ENCODE measurements around the gene PKLR. TPM values are rescaled to one million over a fixed set of nuclear protein-coding genes. Genes with fewer than 3 reads are reported as not detected.
A peak's percentile ranks its signal among the peaks of the same experiment; 100 is the strongest.

The PKLR gene
- total RNA-seq, 1 experiment from 2014 or later = 0.17 TPM

GRCh38 chr1:155244368-155245162 lies 56.7 kb downstream of the PKLR start (continued):
- peak; percentile 78 for TF ChIP-seq YY1 (IDR thresholded peaks at IDR 0.05; ENCODE audit: extremely low read depth, insufficient replicate concordance, low read depth, low read length)
- no peak for TF ChIP-seq RAD21 (IDR thresholded peaks at IDR 0.05; ENCODE audit: low read depth)
- TF ChIP-seq FOSL1 (IDR thresholded peaks at IDR 0.05; ENCODE audit: low read depth) = no peak; the same call in 1 of the 2 replicates
- TF ChIP-seq SIN3A (IDR thresholded peaks at IDR 0.05; ENCODE audit: low read depth) = peak; percentile 92; the same call in 1 of the 2 replicates
- no peak for TF ChIP-seq ZNF274 (IDR thresholded peaks at IDR 0.05; ENCODE audit: low read depth, low read length)

GRCh38 chr1:155242805-155243358 lies 58.4 kb downstream of the PKLR start:
- Histone ChIP-seq H2AFZ (ENCODE audit: low read depth, low read length, poor library complexity, severe bottlenecking) (no peak overlapping the region), H3K9me3 (ENCODE audit: control insufficient read depth in 1 of 2, insufficient read depth in 1 of 2, low read depth in 1 of 2, low read length in 2 of 2) (no peaks in the 10 kb centered on the region), H3K79me2 (ENCODE audit: insufficient read depth, low read length) (no peaks in the 10 kb centered on the region), H3K9ac (ENCODE audit: low read length) (peak overlapping the region; percentile 80; the same call in 1 of the 2 replicates), H3K4me2 (ENCODE audit: low read length) (peak overlapping the region; percentile 76), H3K36me3 (ENCODE audit: control insufficient read depth in 1 of 2, insufficient read depth in 2 of 2, low read length in 2 of 2) (peaks cover 0 to 2% of the 10 kb centered on the region in 2 experiments; a peak in 3 of 4 replicates), H3K27me3 (ENCODE audit: insufficient read depth, low read length) (no peaks in the 10 kb centered on the region), H3K4me3 (replicated peaks in 1 of 2; ENCODE audit: low read depth in 1 of 2, low read length in 2 of 2) (peak overlapping the region; percentile 69 to 74; a peak in 3 of 4 replicates), H4K20me1 (ENCODE audit: insufficient read depth) (no peaks in the 10 kb centered on the region), H3K27ac (ENCODE audit: low read depth, low read length) (no peak overlapping the region), H3K9me2 (ENCODE audit: insufficient read depth) (no peaks in the 10 kb centered on the region), H3K4me1 (ENCODE audit: control insufficient read depth in 1 of 2, insufficient read depth in 2 of 2, low read length in 2 of 2) (peaks cover 16 to 46% of the 10 kb centered on the region in 2 experiments)
- DNase-seq (ENCODE audit: low read depth, low spot score) (no peak), ATAC-seq (no peak)
- intact Hi-C loops (cut with micrococcal nuclease) = loop anchor here (5.0 kb wide), 1 partner anchor 36 kb away; the partner anchor contains the start of genes MTX1 and THBS3
- ChIA-PET RAD21 (ENCODE audit: low non-redundant PET in 1 of 2, low total read pairs in 2 of 2, uncharacterized antibody in 2 of 2, unreplicated experiment in 2 of 2) (no interaction called here), POLR2A (interaction anchor here (1.6 to 1.7 kb wide), 2 partner anchors 16 to 49 kb away, joined by 7 read pairs; no protein-coding TSS in a partner anchor), CTCF (interaction anchor here (1.4 kb wide), 1 partner anchor 70 kb away, joined by 5 read pairs; the partner anchor contains the start of gene KRTCAP2)
- no TSS peak for BruUV-seq (replicated peaks)
- TF ChIP-seq, protein P1, sequence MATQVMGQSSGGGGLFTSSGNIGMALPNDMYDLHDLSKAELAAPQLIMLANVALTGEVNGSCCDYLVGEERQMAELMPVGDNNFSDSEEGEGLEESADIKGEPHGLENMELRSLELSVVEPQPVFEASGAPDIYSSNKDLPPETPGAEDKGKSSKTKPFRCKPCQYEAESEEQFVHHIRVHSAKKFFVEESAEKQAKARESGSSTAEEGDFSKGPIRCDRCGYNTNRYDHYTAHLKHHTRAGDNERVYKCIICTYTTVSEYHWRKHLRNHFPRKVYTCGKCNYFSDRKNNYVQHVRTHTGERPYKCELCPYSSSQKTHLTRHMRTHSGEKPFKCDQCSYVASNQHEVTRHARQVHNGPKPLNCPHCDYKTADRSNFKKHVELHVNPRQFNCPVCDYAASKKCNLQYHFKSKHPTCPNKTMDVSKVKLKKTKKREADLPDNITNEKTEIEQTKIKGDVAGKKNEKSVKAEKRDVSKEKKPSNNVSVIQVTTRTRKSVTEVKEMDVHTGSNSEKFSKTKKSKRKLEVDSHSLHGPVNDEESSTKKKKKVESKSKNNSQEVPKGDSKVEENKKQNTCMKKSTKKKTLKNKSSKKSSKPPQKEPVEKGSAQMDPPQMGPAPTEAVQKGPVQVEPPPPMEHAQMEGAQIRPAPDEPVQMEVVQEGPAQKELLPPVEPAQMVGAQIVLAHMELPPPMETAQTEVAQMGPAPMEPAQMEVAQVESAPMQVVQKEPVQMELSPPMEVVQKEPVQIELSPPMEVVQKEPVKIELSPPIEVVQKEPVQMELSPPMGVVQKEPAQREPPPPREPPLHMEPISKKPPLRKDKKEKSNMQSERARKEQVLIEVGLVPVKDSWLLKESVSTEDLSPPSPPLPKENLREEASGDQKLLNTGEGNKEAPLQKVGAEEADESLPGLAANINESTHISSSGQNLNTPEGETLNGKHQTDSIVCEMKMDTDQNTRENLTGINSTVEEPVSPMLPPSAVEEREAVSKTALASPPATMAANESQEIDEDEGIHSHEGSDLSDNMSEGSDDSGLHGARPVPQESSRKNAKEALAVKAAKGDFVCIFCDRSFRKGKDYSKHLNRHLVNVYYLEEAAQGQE (IDR thresholded peaks at IDR 0.05; ENCODE audit: low read depth) = no peak
- TF ChIP-seq POLR2AphosphoS5 (IDR thresholded peaks at IDR 0.05; ENCODE audit: low read depth, low read length) = no peak
- TF ChIP-seq JUND (IDR thresholded peaks at IDR 0.05) = no peak
- TF ChIP-seq YY1 (IDR thresholded peaks at IDR 0.05; ENCODE audit: extremely low read depth, insufficient replicate concordance, low read depth, low read length) = no peak
- TF ChIP-seq, protein P2, sequence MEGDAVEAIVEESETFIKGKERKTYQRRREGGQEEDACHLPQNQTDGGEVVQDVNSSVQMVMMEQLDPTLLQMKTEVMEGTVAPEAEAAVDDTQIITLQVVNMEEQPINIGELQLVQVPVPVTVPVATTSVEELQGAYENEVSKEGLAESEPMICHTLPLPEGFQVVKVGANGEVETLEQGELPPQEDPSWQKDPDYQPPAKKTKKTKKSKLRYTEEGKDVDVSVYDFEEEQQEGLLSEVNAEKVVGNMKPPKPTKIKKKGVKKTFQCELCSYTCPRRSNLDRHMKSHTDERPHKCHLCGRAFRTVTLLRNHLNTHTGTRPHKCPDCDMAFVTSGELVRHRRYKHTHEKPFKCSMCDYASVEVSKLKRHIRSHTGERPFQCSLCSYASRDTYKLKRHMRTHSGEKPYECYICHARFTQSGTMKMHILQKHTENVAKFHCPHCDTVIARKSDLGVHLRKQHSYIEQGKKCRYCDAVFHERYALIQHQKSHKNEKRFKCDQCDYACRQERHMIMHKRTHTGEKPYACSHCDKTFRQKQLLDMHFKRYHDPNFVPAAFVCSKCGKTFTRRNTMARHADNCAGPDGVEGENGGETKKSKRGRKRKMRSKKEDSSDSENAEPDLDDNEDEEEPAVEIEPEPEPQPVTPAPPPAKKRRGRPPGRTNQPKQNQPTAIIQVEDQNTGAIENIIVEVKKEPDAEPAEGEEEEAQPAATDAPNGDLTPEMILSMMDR (IDR thresholded peaks at IDR 0.05 in 2 of 3, conservative IDR thresholded peaks at IDR 0.05 in 1 of 3; ENCODE audit: borderline replicate concordance in 1 of 3, insufficient read depth in 1 of 3, low read depth in 2 of 3, low read length in 2 of 3) = no peak
- TF ChIP-seq, protein P3, sequence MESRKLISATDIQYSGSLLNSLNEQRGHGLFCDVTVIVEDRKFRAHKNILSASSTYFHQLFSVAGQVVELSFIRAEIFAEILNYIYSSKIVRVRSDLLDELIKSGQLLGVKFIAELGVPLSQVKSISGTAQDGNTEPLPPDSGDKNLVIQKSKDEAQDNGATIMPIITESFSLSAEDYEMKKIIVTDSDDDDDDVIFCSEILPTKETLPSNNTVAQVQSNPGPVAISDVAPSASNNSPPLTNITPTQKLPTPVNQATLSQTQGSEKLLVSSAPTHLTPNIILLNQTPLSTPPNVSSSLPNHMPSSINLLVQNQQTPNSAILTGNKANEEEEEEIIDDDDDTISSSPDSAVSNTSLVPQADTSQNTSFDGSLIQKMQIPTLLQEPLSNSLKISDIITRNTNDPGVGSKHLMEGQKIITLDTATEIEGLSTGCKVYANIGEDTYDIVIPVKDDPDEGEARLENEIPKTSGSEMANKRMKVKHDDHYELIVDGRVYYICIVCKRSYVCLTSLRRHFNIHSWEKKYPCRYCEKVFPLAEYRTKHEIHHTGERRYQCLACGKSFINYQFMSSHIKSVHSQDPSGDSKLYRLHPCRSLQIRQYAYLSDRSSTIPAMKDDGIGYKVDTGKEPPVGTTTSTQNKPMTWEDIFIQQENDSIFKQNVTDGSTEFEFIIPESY (IDR thresholded peaks at IDR 0.05; ENCODE audit: extremely low read depth, insufficient replicate concordance, low read length) = no peak
- TF ChIP-seq POLR2A (IDR thresholded peaks at IDR 0.05; ENCODE audit: borderline replicate concordance, extremely low read depth, insufficient read depth, insufficient read length) = no peak
- TF ChIP-seq TCF7L2 (IDR thresholded peaks at IDR 0.05; ENCODE audit: borderline replicate concordance, extremely low read depth, insufficient read depth, insufficient read length) = no peak
- no peak for TF ChIP-seq SRF (IDR thresholded peaks at IDR 0.05; ENCODE audit: low read depth)
- no peak for TF ChIP-seq SIN3A (IDR thresholded peaks at IDR 0.05; ENCODE audit: low read depth)
- no peak for TF ChIP-seq CBX3 (IDR thresholded peaks at IDR 0.05; ENCODE audit: low read depth)
